CD4-positive, alpha-beta T cell treated with Interleukin-4 for 4 hours (primary cell): Measurements from ENCODE around the gene KCNK7.
"Not testable (repeated sequence)": the region's sequence is repeated elsewhere in the genome, so short reads cannot be mapped to it uniquely, and the experiment has no call there.

Experiments used
- DNase-seq: peaks from one replicate; pipeline ENCODE4 v3.0.0-alpha.2; 2020

Gene KCNK7, protein sequence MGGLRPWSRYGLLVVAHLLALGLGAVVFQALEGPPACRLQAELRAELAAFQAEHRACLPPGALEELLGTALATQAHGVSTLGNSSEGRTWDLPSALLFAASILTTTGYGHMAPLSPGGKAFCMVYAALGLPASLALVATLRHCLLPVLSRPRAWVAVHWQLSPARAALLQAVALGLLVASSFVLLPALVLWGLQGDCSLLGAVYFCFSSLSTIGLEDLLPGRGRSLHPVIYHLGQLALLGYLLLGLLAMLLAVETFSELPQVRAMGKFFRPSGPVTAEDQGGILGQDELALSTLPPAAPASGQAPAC

DNA sequence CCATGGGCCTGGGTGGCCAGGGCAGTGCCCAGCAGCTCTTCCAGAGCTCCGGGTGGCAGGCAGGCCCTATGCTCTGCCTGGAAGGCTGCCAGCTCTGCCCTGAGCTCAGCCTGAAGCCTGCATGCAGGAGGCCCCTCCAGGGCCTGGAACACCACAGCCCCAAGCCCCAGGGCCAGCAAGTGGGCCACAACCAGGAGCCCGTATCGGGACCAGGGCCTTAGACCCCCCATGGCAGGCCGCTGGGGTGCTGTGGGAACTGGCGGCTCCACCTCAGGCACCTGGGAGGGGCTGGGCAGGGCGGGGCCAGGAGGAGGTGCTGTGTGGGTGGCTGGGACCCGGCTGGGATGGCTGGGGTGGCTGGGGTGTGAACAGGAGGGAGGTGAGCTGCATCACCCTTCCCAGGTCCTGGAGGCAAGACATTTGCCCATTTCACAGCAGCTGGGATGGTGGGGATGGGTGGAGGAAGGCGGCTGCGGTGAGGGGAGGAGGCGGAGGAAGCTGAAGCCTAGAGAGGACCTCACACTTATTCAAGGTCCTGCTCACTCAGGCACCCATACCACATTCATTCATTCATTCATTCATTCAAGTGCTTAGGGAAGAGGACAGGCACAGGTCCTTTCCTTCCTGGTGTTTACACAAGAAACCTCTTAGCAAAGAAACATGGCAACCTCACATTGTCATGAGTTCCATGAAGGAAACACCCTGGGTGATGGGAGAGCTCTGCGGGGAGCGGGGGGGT, at the start of gene KCNK7:
KCNK7 (minus strand) TSS at position 258 of the 739 bp plus-strand sequence; CDS start at position 230, 28 bp downstream.
- DNase-seq = no peak

DNA sequence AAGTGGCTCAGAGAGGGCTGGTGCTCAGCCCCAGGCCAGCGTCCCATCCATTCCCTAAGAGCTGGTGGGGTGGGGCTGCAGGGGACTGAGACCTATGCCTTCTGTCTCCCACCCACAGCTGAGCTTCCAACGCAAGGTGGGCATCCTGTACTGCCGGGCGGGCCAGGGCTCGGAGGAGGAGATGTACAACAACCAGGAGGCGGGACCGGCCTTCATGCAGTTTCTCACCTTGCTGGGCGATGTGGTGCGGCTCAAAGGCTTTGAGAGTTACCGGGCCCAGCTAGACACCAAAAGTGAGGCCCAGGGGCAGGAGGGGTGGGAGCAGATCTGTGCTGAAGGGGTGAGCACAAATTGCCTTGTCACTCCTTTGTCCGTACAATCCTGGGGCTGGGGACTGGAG, 49.2 kb upstream of the KCNK7 start:
- no peak for DNase-seq

DNA sequence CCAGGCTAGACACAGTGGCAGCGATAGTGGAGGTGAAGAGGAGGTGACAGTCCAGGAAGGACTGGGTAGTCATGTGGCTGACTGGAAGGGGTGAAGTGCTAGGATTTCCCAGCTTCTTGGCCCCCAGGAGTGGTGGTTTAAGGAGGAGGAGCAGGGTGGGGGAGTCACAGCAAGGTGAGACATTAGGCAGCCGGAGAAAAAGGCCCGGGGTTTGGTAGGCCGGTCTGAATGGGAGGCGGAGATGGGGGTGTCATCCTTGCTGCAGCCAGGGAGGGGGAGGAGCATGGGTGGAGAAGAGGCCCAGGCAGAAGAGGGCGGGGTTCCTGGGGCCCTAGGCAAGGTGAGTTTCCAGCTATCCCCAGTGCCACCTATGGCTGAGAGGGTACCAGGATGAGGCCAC, 48.4 kb upstream of the KCNK7 start:
- no peak for DNase-seq

DNA sequence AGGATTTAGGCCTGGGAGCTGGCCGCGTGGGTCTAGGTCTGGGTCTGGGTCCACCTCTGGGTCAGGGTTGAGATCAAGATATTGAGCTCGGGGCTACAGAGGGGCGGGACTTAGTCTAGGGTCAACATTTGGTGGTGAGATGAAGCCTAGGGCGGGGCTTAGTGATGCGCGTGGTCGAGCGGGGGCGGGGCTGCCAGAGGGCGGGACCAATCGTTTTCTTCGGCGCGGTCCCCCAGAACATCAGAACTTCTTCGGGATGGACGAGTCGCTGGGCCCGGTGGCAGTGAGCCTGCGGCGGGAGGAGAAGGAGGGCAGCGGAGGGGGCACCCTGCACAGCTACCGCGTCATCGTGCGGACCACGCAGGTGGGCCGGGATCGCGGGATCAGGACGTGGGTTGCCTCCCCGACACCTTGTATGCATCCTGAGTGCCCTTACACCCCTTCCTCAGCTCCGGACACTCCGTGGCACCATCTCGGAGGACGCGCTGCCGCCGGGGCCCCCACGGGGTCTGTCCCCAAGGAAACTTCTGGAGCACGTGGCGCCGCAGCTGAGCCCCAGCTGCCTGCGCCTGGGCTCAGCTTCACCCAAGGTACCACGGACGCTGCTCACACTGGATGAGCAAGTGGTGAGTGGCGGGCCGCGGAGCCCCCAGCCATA, 46.5 kb upstream of the KCNK7 start:
- no peak for DNase-seq

DNA sequence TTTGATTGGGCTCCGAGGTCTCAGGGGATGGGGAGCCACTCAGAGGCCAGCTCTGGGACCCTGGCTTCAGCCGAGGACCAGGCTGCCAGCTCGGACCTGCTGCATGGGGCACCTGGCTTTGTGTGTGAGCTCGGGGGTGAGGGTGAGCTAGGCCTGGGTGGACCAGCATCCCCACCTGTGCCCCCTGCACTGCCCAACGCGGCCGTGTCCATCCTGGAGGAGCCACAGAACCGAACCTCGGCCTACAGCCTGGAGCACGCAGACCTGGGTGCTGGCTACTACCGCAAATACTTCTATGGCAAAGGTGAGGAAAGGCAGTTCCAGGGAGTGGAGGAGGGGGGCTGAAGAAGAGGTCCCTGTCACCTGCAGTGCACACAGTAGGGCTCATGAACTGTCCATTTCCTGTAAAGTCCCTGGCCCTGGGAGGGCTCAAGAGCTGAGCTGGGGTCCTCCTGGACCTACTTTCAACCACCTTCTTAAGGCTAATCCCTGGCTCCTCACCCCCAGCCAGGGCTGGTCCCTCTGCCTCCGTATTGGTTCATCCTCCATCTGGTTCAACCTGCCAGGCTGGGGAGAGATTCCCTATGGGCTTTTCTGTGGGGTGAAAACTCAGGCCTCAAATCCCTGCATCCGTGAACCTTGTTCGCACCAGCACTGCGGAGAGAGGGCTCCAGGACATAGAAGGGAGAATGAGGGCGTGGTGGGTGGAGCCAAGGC, 45.9 kb upstream of the KCNK7 start:
- no peak for DNase-seq

DNA sequence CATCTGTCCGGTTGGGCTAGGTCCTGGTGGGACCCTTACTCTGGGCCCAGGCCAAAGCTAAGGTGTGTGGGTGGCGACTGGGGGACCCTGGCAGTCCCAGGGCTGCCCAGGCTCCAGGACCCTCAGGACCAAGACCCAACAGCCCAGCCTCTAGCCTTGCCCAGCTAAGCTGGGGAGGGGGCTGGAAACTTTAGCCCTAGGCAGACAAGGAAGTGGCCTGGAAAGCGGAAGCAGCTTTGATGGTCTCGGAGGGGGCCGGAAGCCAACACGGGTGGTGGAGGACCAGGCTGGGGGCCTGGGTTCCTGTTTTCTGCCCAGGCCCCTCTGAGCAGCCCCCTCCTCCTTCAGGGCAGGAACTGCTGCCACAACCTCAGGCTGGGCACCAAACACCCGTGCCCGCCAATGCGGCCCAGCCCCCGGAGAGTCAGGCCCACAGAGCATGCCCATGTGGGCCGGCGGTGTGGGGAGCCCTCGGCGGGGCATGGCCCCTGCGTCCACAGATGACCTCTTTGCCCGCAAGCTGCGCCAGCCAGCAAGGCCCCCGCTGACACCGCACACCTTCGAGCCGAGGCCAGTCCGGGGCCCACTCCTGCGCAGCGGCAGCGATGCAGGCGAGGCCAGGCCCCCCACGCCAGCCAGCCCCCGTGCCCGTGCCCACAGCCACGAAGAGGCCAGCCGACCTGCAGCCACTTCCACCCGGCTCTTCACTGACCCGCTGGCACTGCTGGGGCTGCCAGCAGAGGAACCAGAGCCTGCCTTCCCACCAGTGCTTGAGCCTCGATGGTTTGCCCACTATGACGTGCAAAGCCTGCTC, 45.1 kb upstream of the KCNK7 start:
- DNase-seq = peak; percentile 28

DNA sequence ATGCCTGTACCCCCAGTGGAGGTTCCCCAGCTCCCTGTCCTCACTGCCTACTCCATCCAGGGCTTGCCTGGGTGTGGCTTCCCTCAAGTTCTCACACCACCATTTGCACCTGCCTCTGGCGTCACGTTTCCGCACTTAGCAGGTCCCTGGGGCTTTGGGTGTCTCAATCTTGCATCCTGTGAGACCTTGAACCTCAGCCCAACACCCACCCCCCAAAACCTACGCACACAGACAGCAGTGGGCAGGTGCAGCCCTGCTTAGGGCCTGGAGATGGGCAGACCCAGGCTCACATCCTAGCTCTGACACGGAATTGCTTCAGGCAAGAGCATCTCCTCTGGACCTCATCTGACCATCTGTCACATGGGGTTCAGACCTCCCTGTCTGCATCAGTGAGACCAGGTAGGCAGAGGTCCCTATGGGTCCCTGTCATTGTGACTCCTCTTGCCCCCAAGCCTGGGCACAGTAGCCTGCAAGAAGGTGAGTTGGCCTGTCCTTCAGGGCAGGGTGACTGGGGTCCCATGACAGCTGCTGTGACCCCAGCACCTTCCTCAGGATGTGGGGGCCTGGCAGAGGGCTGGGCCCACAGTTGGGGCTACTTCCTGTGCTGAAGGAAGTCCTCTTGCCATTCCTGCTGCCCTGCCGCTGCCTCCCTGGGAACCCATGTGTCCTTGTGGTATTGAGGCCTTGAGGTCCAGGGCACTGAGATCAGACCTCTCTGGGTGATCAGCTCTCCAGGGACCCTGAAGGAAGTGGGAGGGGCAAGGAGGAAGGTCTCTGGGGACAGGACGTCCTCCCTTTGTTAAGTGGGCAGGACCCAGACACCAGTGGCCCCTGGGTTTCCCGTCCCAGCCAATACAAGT, 44.3 kb upstream of the KCNK7 start:
- peak; percentile 75 for DNase-seq

DNA sequence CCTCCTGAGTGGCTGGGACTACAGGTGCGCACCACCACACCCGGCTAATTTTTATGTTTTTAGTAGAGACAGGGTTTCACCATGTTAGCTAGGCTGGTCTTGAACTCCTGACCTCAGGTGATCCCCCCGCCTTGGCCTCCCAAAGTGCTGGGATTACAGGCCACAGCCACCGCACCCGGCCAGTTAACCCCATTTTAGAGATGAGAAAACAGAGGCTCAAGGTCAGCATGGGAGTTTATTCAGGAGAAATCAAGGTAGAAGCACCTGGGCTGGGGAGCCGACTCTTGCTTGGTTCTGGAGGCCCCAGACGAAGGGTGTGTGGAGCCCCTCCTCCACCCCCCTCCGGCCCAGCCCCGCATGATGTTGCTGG, 43.6 kb upstream of the KCNK7 start:
- DNase-seq = not testable (repeated sequence)

DNA sequence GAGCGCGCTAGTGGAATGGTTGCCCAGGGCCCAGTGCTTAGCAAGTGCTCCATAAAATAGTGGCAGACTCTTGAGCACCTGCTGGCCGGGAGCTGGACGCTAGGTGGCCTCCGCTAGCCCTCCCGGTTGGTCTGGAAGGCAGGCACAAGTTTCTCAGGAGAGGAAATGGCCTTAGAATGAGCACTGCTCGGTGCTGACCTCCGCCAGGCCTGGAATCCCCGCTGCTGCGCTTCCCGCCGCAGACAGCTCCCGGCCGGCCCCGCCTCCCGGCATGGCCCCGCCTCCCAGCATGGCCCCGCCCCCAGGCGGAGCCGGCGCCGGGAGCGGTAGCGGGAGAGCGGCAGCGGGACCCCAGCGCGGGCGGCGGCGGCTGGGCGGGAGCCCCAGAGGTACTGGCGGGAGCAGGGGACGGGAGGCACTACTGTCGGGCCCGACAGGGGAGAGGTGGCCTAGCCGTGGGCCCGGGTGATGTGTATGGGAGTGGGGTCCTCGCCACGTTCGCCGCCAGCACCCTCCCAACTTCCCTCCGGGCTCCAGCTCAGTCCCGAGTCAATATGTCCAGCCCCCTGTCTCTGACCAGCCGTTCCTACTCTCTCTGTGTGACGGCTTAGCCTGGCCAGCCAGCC, 42.3 kb upstream of the KCNK7 start, which contains the start of gene SIPA1:
SIPA1 (plus strand) TSS at position 308 of the 626 bp plus-strand sequence. CDS start 2,821 bp downstream, outside the sequence.
- peak; percentile 43 for DNase-seq

DNA sequence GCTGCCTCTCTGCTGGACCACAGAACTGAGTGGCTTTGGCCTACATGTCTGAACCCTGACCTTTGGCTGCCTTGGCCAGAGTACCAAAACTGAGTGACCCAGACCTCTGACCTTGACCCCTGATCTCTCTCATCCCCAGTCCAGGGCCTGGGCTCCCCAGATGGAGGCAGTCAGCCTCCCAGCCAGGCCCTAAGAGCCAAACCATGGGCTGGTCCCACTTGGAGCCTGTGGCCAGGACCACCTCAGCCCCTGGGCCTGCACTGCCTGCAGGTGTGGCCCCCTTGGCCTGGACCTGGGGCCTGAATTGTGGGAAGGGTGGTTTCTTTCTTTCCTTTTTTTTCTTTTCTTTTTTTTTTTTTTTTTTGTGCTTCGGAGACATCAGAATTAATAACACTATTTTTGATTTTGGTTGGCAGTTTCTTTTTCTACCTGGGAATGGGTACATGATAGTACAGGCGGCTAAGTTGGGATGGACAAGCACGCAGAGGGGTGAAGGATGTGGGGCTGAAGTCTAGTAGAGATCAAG, 41.5 kb upstream of the KCNK7 start:
- no peak for DNase-seq

DNA sequence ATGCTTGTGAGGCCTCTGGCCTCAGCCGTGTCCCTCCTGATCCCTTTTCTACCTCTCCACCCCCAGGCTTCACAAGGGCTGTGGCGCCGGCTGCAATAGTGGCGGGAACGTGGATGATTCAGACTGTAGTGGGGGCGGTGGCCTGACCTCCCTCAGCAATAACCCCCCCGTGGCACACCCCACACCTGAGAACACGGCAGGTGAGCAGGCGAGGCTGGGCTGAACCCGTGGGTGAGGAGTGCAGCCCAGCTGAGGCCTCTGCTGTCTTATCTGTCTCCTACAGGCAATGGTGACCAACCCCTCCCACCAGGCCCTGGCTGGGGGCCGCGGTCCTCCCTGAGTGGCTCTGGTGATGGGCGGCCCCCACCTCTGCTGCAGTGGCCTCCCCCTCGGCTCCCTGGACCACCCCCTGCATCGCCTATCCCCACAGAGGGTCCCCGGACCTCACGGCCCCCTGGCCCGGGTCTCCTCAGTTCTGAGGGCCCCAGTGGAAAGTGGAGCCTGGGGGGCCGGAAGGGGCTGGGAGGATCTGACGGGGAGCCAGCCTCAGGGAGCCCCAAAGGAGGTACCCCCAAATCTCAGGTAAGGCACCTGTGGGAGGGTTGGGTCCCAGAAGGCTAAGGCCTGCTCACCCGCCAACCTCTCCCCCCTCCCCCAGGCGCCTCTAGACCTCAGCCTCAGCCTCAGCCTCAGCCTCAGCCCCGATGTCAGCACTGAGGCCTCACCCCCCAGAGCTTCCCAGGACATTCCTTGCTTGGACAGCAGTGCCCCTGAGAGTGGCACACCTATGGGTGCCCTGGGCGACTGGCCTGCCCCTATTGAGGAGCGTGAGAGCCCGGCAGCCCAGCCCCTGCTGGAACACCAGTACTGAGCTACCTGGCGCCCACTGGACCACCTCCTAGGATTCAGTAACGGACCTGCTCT, 40.8 kb upstream of the KCNK7 start:
- no peak for DNase-seq

DNA sequence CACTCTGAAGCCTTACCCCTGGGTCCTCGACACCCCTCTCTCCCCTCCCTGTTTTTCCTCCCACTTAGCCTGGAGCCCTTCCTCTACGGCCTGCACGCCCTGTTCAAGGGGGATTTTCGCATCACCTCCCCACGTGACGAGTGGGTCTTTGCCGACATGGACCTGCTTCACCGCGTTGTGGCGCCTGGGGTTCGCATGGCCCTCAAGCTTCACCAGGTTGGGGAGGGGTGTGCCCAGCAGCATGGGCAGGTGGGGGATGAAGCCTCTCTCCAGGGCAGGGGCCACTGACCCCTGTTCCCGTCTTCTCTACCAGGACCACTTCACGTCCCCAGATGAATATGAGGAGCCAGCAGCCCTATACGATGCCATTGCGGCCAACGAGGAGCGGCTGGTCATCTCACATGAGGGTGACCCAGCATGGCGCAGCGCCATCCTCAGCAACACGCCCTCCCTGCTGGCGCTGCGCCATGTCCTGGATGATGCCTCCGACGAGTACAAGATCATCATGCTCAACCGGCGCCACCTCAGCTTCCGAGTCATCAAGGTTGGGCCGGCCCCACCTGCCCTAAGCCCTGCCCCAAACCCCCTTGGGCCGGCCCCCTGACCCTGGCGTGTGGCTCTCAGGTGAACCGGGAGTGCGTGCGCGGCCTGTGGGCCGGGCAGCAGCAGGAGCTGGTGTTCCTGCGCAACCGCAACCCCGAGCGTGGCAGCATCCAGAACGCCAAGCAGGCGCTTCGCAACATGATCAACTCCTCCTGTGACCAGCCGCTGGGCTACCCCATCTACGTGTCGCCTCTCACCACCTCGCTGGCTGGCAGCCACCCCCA, 39.5 kb upstream of the KCNK7 start:
- no peak for DNase-seq

DNA sequence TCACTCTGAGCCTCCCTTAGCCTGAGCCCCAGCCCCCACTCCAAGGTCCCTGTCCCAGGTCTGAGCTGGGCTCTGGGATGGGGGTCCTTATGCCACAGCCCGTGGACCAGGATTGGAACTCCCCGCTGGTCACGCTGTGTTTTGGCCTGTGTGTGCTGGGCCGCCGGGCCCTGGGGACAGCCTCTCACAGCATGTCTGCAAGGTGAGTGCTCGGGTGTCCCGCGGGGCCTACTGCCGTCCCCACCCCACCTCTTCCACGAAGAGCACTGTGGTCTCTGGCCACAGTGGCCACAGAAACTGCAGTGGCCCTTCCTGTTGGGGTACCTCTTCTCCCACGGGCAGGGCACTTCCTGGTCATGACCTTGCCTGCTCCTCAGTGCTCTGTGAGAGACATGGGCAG, 38.8 kb upstream of the KCNK7 start:
- no peak for DNase-seq

DNA sequence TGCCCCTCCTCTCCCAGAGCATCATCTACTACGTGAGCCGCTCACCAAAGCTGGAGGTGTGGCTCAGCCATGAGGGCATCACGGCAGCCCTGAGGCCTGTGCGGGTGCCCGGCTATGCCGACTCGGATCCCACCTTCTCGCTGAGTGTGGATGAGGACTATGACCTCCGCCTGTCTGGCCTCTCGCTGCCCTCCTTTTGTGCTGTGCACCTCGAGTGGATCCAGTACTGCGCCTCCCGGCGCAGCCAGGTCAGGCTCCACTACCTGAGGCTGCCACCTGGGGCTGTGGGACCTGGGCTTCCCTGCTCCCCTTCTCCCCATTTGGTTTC, 38.5 kb upstream of the KCNK7 start:
- DNase-seq = no peak

DNA sequence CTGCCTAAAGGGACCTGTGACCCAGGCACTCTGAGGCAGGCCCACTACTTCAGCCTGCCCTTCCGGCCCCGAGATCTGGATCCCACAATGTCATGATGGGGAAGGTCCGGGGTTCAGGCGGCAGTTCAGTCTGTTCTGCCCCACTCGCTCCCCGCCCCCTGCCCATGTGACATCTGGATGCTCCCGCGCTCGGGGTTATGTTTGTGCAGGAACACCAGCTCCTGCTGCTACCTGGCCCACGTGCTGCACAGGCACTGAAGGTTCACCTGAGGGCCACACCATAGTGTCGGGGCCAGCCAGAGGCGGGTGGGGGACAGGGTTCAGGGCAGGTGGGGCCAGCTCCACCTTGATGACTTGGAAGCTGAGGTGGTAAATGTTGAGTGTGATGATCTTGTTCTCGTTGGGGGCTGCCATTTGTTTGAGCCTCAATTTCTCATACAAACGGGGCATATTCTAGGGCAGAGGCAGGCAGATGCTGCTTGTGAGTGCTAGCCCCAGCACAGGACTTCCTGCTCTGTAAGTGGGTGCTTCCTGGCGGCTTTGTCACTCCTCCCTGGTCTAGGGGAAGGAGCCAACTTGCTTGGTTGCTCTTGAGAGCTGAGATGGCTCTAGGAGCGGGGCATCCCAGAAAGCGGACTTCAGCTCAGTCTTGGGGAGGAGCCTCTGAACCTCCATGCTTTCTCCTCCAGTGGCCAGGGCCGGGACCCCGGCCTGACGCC, 37.9 kb upstream of the KCNK7 start:
- no peak for DNase-seq

DNA sequence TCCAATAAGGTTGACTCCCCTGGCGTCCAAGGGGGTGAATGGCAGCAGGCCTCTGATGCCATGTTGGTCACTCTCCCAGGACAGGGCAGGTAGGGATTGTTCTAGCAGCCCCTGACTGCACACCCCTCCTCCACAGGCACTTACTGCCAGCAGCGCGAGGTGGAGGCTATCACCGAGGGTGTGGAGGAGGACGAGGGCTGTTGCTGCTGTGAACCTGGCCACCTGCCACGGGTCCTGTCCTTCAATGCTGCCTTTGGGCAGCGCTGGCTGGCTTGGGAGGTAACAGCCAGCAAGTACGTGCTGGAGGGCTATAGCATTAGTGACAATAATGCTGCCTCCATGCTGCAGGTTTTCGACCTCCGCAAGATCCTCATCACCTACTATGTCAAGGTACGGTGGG, 34.6 kb upstream of the KCNK7 start:
- no peak for DNase-seq

DNA sequence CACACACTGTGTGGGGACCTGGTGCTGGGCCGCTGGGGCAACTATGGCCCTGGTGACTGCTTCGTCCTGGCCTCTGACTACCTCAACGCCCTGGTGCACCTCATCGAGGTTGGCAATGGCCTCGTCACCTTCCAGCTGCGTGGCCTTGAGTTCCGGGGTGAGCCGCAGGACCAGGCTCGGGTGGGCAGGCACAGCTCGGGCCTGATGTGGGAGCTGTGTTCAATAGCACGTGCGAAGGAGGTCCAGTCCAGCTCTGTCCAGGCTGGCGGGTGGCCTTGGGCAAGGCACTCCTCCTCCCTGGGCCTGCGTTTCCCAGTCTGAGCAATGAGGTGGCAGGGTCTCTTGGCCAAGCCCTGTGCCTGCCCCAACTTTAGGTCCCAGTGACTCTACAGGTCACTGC, 34.0 kb upstream of the KCNK7 start:
- no peak for DNase-seq

DNA sequence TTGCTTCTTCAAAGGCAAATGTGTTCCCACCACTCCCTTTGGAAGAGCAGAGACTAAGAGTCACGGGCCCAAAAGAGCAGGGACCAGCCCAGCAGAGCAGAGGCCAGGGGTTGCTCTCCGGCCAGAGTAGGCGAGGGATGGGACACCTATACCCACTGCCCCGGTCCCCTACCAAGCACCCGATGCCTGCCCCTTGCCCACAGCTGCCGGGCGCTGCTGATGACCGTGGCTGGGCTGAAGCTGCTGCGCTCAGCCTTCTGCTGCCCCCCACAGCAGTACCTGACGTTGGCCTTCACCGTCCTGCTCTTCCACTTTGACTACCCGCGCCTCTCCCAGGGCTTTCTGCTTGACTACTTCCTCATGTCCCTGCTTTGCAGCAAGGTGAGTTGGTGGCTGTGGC, 31.6 kb upstream of the KCNK7 start:
- DNase-seq = no peak
